K562 (cell line): ENCODE measurements around the gene STK24.

Experiments used
- EP300 ChIP-seq: IDR thresholded peaks from 2 replicates; pipeline ENCODE4 v1.6.1; 2012; ENCODE audit warnings: low read length, improper control_type of control experiment
- MAZ ChIP-seq, 2 experiments: fragments of 450-650 bp in 1 of 2; sonication (generic) in 1 of 2; formaldehyde crosslinking; IDR thresholded peaks in 1 of 2; conservative IDR thresholded peaks in 1 of 2; 2 replicates each; pipeline versions ENCODE4 v1.4.0 to v1.5.0; 2020; ENCODE audit warnings: mild to moderate bottlenecking in 1 of 2, missing genetic modification reagents in 1 of 2
- POLR2A ChIP-seq: fragments of 450-650 bp; conservative IDR thresholded peaks from 2 replicates; pipeline ENCODE4 v1.6.1; 2016
- POLR2AphosphoS5 ChIP-seq: IDR thresholded peaks from 2 replicates; pipeline ENCODE4 v1.6.1; 2011; ENCODE audit warnings: mild to moderate bottlenecking, low read depth, low read length, moderate library complexity; ENCODE audit not compliant: control insufficient read depth, insufficient read depth
- XRCC3 ChIP-seq: fragments of 450-650 bp; IDR thresholded peaks from 2 replicates; pipeline ENCODE4 v1.6.1; 2017; ENCODE audit warnings: mild to moderate bottlenecking, moderate library complexity
- ZNF212 ChIP-seq: fragments of 450-650 bp; formaldehyde crosslinking; IDR thresholded peaks from 2 replicates; pipeline ENCODE4 v1.4.0; 2020; ENCODE audit warnings: mild to moderate bottlenecking
- ZNF324 ChIP-seq: fragments of 250-450 bp; sonication (Bioruptor Pico); IDR thresholded peaks from 2 replicates; pipeline ENCODE4 v1.4.0; 2020; ENCODE audit warnings: mild to moderate bottlenecking
- TF ChIP-seq, protein P1 (sequence below): fragments of 250-450 bp; sonication (Bioruptor Pico); IDR thresholded peaks from 2 replicates; pipeline ENCODE4 v1.8.0; 2021; ENCODE audit warnings: moderate library complexity, mild to moderate bottlenecking, inconsistent platforms
- TF ChIP-seq, protein P2 (sequence below): sonication (generic); formaldehyde crosslinking; IDR thresholded peaks from 2 replicates; pipeline ENCODE4 v1.8.1; 2023; ENCODE audit warnings: mild to moderate bottlenecking, missing genetic modification reagents
- TF ChIP-seq, protein P3 (sequence below): sonication (generic); formaldehyde crosslinking; IDR thresholded peaks from 2 replicates; pipeline ENCODE4 v1.8.1; 2022; ENCODE audit warnings: missing genetic modification reagents

DNA sequence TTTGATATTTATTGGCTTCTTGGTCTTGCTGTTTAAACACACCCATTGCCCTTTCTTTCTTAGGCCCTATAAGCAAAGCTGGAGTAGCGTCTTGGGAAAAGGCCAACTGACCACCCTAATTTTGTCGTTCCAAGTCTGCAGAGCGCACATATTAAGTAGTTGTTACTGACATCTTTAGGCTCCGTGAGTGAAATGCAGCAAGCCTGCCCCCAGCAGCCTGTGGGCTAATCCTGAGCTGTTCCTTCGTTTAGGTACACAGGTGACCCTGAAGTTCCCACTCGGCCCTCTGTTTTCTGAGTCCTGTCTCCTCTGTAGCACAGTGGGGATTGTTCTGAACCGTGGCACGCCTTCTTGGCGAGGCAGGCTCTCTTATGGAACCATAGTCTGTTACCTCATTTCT lies 170.5 kb downstream of the STK24 start:
- TF ChIP-seq POLR2A (no peak), EP300 (no peak), ZNF324 (no peak), MAZ (CRISPR knock-in tag; conservative IDR thresholded peaks at IDR 0.05 in 1 of 2, IDR thresholded peaks at IDR 0.05 in 1 of 2) (no peak), XRCC3 (no peak), ZNF212 (no peak), POLR2AphosphoS5 (no peak)
- TF ChIP-seq, protein P1, sequence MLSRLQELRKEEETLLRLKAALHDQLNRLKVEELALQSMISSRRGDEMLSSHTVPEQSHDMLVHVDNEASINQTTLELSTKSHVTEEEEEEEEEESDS (CRISPR knock-in tag) = no peak
- TF ChIP-seq, protein P2, sequence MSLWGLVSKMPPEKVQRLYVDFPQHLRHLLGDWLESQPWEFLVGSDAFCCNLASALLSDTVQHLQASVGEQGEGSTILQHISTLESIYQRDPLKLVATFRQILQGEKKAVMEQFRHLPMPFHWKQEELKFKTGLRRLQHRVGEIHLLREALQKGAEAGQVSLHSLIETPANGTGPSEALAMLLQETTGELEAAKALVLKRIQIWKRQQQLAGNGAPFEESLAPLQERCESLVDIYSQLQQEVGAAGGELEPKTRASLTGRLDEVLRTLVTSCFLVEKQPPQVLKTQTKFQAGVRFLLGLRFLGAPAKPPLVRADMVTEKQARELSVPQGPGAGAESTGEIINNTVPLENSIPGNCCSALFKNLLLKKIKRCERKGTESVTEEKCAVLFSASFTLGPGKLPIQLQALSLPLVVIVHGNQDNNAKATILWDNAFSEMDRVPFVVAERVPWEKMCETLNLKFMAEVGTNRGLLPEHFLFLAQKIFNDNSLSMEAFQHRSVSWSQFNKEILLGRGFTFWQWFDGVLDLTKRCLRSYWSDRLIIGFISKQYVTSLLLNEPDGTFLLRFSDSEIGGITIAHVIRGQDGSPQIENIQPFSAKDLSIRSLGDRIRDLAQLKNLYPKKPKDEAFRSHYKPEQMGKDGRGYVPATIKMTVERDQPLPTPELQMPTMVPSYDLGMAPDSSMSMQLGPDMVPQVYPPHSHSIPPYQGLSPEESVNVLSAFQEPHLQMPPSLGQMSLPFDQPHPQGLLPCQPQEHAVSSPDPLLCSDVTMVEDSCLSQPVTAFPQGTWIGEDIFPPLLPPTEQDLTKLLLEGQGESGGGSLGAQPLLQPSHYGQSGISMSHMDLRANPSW = no peak
- TF ChIP-seq, protein P3, sequence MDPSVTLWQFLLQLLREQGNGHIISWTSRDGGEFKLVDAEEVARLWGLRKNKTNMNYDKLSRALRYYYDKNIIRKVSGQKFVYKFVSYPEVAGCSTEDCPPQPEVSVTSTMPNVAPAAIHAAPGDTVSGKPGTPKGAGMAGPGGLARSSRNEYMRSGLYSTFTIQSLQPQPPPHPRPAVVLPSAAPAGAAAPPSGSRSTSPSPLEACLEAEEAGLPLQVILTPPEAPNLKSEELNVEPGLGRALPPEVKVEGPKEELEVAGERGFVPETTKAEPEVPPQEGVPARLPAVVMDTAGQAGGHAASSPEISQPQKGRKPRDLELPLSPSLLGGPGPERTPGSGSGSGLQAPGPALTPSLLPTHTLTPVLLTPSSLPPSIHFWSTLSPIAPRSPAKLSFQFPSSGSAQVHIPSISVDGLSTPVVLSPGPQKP (CRISPR knock-in tag) = no peak
